A549 (cell line): ENCODE measurements around the gene PAFAH2.

ENCODE experiments used
- KDM1A ChIP-seq: fragments of 200-600 bp; sonication (generic); IDR thresholded peaks from 2 replicates; pipeline ENCODE4 v1.6.1; 2016; ENCODE audit warnings: low read depth, mild to moderate bottlenecking
- TF ChIP-seq, protein P1 (sequence below): fragments of >200 bp; sonication (Bioruptor Twin); formaldehyde crosslinking; IDR thresholded peaks from 3 replicates; pipeline ENCODE4 v1.5.1; 2016

DNA sequence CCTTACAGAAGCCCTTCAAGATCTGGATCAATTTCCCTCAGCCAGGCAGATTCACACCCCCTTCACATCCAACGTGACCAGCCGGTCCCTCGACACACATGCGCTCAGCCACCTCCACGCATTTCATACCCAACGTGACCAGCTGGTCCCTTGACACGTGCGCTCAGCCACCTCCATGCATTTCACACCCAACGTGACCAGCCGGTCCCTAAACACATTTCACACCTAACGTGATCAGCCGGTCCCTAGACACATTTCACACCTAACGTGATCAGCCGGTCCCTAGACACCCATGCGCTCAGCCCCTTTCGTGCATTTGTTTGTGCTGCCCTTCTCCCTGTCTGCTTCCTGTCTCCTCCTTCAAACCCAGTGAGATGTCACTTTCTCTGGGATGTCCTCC lies 8.8 kb upstream of the PAFAH2 start:
- TF ChIP-seq, protein P1, sequence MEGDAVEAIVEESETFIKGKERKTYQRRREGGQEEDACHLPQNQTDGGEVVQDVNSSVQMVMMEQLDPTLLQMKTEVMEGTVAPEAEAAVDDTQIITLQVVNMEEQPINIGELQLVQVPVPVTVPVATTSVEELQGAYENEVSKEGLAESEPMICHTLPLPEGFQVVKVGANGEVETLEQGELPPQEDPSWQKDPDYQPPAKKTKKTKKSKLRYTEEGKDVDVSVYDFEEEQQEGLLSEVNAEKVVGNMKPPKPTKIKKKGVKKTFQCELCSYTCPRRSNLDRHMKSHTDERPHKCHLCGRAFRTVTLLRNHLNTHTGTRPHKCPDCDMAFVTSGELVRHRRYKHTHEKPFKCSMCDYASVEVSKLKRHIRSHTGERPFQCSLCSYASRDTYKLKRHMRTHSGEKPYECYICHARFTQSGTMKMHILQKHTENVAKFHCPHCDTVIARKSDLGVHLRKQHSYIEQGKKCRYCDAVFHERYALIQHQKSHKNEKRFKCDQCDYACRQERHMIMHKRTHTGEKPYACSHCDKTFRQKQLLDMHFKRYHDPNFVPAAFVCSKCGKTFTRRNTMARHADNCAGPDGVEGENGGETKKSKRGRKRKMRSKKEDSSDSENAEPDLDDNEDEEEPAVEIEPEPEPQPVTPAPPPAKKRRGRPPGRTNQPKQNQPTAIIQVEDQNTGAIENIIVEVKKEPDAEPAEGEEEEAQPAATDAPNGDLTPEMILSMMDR = no peak
- TF ChIP-seq KDM1A = no peak
